NOMO-1 treated with DMSO at 0.1 percent for 48 hours (cell line): ENCODE results near the gene GKN1.

Experiments used
- DNase-seq: peaks from one replicate; lab custom pipeline; 2025; ENCODE audit not compliant: unreplicated experiment; lab: John Stamatoyannopoulos, UW

GKN1 gene

DNA sequence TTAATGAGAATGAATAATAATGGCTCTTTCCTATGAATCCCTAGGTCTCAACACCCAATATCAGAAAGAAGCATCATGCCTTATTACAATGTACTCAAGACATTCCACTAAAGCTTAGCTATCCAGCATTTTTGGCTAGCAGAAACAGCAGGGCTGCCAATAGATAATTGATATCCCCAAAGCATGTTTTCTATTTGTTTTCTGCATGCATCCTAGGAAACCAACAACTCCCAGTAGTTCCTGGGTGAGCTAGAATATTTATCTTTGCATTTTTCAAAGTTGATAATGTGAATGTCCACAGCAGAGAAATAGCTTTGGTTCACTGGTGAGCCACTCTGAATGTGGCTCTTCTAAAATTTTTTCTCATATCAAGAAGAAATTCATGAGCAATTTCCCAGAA is 32.7 kb downstream of the GKN1 start:
- no peak for DNase-seq

DNA sequence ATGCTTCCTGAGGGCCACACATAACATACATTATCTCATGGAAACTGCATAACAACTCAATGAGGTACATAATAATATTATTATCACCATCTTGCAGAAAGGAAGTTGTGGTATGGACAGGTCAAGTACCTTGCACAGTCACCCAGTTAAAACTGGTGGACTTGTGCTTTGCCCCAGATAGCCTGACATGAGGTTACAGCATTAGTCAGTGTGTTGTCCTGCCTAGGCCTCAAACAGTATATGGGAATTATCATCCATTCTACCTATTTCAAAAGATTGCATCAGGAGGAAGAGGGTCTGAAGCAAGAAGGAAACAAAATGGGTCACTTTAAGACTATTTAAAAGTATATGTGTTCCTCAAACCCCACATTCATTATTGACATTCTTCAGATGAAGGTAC is 33.2 kb downstream of the GKN1 start:
- no peak for DNase-seq

DNA sequence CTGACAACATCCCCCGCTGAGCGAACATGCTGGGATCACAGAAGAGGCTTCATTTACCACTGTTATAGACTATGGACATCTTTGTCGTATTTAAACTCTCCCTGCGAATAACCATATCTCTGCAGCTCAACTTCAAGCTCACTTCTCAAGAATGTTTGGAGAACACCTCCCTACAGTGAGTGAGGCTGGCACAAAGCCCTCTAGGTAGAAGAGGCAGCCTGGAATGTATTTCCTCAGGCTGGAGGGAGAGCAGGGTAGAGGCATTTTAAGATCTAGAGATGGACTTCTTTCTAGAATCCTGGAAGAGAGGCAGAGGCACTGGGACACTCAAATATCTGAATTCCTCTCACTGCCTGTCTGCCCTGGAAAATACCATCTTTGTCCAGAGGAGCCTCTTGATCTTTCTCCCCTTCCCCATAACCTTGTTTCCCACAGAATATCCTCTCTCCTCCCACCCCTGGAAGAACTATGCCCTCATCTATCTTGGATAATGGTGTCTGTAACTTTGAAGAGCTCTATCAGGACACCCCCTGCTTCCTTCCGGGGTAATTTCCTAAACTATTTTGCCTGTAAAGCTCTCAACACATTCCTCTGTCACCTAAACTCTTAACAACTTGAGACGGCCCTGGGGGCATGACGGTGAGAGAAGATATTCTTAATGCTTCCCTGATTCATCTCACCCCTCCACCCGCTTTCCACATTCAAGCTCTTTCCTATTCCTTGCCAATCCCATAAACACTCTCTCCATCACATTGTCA is 36.2 kb downstream of the GKN1 start:
- no peak for DNase-seq

DNA sequence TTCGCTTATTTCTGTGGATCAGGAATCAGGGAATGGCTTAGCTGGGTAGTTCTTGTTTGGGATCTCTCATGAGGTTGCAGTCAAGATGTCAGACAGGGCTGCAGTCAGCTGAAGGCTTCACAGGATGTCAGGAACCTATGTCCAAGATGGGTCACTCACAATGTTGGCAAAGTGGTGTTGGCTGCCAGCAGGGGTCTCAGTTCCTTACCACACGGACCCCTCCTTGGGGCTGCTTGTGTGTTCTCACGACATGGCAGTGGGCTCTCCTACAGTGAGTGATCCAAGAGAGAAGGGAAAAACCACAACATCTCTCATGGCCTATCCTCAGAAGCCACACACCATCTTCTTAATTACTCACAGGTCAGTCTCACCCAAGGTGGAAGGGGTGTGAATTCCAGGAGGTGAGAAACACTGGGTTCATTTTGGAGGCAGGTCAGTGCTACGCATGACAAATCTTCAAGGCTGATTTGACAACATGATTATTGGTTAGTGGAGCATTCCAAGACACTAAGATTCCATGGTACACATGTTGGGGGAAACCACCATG is 37.2 kb downstream of the GKN1 start:
- DNase-seq: no peak

DNA sequence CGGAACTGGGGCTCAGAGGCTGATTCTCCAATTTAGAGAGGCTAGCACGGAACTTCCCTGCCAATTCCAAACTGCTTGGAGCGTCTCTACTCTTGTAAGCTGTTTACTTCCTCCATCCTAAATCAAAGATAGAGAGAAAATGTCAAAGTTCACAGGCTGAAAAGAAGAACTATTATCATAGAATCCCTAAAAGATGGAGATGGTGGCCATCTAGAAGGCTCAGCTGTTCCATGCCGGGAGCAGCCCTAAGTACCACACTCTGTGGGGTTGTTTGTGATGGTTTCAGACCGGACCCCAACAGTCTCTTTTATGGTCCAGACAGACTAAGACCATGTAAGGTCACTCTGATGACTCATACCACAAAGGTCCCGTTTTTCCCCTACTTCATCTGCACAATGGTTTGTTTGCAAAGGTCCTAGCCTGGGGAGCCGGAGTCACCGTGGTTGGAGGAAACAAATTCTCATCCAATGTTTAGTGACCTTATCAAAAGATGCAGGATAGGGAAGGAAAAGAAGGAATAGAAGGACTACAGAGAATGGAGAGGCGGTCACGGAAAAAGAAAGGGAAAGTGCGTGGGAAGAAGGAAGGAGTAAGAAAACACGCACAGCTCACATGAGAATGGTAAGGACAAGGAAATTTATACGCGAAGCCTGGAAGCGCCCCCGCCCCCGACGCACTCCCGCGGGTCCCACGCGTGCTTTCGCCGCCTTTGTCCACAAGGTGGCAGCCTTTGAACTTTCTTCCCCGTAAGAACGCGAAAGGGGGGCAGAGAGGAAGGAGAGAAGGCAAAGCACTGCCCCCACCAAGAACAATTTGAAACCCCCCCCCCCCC is 38.1 kb downstream of the GKN1 start:
- peak; percentile 34 for DNase-seq

DNA sequence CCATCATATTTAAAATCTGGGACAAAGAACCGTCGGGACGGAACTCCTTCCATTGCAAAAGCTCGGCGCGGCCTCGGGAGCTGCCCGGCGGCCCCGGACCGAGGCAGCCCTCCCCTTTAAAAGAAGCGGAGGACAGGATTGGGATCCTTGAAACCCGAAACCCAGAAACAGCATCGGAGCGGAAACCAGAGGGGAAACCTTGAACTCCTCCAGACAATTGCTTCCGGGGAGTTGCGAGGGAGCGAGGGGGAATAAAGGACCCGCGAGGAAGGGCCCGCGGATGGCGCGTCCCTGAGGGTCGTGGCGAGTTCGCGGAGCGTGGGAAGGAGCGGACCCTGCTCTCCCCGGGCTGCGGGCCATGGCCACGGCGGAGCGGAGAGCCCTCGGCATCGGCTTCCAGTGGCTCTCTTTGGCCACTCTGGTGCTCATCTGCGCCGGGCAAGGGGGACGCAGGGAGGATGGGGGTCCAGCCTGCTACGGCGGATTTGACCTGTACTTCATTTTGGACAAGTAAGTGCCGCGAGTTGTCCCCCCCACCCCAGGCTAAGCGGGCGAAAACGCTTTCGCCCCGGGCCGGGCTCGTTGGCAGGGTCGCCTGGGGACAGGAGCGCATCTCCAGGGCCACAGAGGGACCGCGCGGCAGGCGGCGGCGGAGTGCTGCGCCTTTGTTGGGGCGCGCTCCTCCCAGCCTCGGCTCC is 38.9 kb downstream of the GKN1 start, which contains the start of gene ANTXR1:
TSS of gene ANTXR1 (plus strand) at position 38 of the 698 bp plus-strand sequence. CDS start at position 359, 321 bp downstream.
- DNase-seq: no peak

DNA sequence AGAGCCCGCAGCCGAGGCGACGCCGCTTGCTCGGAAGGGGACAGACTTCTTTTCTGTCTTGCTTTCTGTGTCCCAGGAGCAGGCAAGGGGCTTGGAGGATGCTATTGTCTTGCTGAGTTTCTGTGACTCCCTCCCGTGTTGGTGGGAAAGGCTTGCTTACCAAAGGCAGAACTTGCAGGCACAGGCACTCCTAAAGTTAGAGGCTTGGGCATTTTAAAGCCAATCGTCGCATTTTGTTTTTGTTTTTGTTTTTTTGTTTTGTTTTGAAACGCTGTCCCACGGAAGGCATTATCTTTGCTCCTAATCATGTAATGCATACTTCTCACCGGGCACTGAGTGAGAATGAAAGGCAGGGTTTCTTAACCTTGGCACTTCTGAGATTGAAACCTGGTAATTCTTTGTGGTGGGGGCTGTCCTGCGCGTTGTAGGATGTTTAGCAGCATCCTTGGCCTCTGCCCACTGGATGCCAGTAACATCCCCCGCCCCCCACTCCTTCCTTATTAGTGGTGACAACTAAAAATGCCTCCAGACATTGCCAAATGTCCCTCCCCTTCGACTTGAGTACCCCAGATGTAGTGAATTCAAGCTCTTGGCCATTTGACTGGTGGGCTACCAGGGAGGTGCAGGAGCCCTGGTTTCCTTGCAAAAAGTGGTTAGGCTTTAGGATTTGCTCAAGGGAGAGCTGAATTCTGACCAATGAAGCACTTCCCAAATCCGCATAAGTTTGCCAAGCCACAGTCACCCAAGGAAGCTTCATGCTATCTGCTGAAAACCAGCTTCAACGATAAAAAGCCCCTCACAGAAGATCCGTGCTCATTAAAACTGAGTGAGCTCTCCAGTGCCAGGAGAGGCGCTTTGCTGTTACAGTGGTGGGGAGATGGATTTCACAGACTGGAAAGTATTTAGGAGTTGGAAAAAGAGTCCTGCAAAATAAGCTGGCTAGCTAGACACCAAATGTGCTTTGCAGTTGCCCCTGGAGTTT is 39.7 kb downstream of the GKN1 start:
- no peak for DNase-seq

DNA sequence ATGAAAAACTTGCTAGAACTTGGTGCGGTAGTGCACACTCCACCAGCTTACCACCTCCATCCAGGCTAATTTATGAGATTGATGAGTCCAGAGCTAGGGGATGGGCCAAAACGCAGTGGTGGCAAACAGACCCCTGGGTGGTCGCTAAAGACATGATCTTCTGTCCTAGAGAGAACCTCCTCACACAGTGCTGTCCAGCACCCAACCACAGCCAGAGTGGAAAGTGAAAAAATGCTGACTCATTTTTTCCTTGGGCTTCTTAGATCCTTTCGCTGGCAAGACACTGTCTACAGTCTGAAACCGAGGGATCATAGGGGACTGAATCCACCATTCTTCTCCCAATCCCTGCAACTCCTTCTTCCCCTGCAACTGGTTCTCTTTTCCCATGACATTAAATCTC is 42.6 kb downstream of the GKN1 start:
- no peak for DNase-seq

DNA sequence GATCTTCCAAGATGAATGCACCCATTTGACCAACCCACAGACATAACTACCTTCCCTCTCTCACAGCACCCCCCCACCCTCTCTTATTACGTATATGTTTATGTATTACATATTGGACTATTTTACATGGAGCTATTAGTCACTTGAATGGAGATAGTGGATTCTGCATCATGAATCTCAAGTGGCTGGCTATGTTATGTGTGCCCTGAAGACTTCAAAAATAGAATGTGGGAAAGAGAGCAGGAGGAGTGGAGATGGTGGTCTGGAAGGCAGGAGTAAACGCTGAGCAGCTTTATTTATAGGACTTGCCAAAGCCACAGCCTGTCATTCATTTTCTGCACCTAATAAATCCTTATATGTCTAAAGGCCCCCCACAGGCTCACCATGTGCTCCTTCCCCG is 43.4 kb downstream of the GKN1 start:
- no peak for DNase-seq

DNA sequence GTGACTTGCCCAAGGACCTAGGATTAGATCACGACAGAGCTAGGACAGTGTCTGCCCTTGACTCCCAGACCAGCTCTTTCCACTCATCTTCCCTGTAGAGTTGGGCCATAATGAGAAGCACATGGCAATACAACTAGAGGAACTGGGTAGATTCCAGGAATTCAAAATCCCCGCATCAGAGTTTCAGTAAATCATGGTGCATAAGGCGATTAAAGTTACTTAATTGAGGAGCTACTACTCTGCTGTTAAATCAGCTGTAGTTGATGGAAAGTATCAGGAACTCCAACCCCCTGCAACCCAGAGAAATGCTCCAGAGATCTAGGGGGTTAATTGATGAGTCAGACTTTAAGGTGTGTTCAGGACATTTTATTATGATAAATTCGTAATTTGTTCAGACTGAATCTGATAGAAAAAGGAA is 44.3 kb downstream of the GKN1 start:
- DNase-seq: no peak

DNA sequence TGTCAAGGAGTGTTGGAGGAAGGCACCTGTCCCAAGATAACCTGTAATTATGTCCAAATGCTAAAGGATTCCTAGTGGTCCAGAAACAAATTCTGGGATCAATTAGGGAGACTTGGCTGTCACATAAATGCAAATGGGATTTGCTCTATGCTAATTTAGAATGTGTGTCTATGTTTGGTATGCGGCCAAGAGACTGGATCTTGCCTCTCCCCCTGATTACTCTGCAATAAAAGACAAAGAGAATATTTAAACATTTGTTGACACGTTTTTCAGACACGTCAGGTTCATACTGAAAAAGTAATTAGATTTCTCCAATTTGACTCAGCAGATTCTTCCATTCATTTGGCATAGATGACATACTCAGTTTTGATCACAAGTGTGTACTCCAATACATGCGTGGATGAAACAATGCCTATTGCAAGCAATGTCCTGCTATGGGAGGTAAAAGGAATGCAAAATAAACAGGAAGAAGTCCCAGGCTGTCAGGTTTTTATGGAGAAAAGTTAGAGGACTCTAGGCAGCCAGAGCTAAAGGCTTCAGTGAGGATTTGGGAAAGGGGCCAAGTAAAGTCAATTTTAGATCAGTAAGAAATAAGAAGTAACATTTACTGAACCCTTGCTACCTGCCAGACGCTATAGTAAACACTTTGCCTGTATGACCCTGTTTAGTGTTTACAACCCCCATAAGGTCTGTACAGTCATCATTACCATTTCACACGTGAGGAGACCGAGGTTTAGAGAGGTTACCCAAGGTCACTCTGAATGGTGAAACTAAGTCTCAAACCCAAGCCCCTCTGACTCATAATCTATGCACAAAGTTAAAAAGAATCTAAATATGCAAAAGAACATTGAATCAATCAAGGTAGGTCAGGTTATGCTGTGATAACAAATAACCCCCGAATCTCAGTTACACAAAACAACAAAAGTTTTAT is 46.3 kb downstream of the GKN1 start:
- DNase-seq: no peak

DNA sequence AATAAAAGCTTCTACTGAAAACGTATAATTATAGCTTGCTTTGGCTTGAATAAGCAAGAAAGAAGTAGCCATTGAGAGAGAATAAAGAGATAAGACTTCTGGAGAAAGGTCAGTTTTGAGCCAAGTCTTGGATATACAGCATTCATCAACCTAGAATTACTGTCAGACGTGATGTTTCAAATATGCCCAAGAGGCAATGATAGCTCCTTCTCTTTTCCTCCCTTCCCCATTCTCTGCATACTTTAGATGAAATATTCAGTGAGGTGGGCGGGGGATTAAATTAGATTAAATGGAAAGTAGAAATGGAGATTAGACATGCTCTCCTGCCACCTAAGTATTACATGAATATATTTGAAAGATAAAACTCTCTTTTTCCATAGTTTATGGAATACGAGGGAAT is 47.3 kb downstream of the GKN1 start:
- no peak for DNase-seq

DNA sequence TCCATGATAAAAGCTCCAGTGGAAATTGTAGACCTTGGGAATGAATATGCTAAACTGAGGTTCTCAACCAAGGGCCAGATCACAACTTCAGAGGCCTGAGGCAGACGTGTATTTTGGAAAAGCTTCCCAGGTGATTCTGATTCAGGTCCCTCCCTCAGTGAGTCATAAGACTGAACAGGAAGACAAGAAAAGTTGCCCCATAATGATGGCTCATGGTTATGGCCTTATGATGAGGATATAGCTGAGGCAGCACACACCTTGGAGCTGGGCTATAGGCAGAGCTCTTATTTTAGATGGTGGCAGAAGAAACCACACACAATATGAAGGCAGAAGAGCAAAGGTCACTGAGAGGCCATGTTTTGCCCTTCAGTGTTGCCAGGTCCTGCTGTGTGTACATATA is 48.1 kb downstream of the GKN1 start:
- DNase-seq: no peak

DNA sequence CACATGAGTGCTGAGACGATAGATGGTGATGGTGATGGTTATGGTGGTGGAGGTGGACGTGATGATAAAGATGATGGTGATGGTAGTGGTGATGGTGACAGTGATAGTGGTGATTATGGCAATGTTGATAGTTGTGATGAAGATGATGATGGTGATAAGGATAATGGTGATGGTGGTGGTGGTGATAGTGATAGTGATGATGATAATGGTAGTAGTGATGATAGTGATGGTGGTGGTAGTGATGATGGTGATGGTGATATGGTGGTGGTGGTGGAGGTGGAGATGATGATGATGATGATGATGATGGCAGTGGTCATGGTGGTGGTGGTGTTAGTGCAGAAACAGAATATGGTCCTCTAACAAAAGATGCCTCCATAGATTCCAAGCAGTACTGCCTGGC is 48.8 kb downstream of the GKN1 start:
- no peak for DNase-seq

DNA sequence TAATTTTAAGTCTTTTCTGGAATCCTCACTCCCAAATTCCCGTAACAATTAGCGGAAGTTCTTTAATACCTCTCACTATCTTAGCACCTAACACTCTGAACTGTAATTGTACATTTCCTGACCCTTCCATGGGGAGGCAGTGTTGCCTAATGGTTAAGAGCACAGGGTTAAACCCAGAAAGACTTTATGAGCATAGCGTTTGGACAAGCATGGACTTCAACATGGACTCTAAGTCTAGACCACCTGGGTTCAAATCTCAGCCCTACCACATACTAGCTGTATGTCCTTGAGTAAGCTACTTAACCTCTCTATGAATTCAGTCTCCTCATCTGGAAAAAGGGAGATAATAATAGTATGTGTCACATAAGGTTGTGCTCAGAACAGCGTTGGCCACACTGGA is 51.6 kb downstream of the GKN1 start:
- DNase-seq: peak; percentile 72

DNA sequence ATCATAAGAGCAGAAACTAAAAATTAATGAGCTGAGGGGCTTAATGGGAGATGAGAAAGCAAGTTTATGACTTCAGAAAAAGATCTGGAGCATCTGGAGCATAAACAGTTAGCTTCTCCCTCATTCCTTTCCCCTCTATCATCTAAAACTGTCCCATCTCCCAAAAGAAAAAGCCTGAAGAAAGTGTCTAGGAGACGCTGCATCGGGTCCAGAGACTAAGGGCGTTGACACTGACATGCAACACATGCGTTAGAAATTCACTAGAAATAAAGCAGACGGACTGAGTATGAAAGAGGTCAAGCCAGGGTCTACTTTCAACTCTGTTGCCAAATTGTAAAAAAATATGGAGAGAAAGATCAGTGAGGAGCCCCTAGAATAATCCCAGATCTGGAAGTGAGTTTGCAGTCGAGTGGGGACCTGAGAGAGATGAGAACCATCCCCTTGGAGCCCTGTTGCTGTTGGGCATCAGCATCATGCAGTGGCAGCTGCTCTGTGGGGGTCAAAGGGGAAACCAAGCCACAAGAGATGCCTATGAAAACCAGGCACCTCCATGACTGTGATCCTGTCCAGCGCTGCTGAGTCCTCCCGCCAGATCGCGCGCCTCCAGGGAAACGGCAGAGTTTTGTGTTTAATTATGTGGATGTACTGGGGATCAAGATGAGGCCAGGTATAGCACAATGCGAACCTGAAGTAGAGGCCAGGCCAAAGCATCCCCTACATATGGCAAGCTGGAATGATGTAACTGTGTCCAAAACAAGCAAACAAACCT is 52.4 kb downstream of the GKN1 start:
- no peak for DNase-seq
